Lung microvascular endothelial cell (primary cell): ENCODE data around the gene PRRT3. TPM values are rescaled to one million over a fixed set of nuclear protein-coding genes. Genes with fewer than 3 reads are reported as not detected.
"Not testable (repeated sequence)": the region's sequence is repeated elsewhere in the genome, so short reads cannot be mapped to it uniquely, and the experiment has no call there.

ENCODE experiments used
- DNase-seq, 2 donors: peaks; one replicate each; pipeline versions ENCODE4 v3.0.0 to v3.0.0-alpha.2; 2010; ENCODE audit warnings: low read depth in 2 of 2
- total RNA-seq: library from RNA; depleted of rRNA; stranded (reverse); fragments of >200 nt; gene quantifications from 2 replicates; pipeline ENCODE4 v1.2.1, GENCODE V29; 2014

The PRRT3 gene
- total RNA-seq, 1 donor from 2014 or later: 0.60 TPM

- DNase-seq: peak; percentile 86 to 92
These were observed 4.9 kb downstream of the PRRT3 start for GRCh38 chr3:9947025-9947995.

GRCh38 chr3:9946112-9947024 lies 5.8 kb downstream of the PRRT3 start:
- peak; percentile 95 to 97 for DNase-seq

GRCh38 chr3:9945358-9945757 lies 6.8 kb downstream of the PRRT3 start:
- no peak for DNase-seq

- no peak for DNase-seq
These were observed 7.9 kb downstream of the PRRT3 start for GRCh38 chr3:9944271-9944670.

- DNase-seq: no peak
These were observed 9.1 kb downstream of the PRRT3 start for GRCh38 chr3:9942934-9943690.

GRCh38 chr3:9942164-9942563 lies 10.0 kb downstream of the PRRT3 start:
- DNase-seq: no peak

- no peak for DNase-seq
These were observed 11.5 kb downstream of the PRRT3 start for GRCh38 chr3:9940746-9941145.

- not testable (repeated sequence) for DNase-seq
These were observed 12.3 kb downstream of the PRRT3 start for GRCh38 chr3:9939906-9940305.

GRCh38 chr3:9938966-9939365 lies 13.2 kb downstream of the PRRT3 start:
- no peak for DNase-seq

GRCh38 chr3:9937486-9938238 lies 14.5 kb downstream of the PRRT3 start:
- DNase-seq: no peak

- DNase-seq: no peak
These were observed 16.2 kb downstream of the PRRT3 start for GRCh38 chr3:9935966-9936510.

- no peak for DNase-seq
These were observed 17.2 kb downstream of the PRRT3 start for GRCh38 chr3:9934993-9935392.

GRCh38 chr3:9934235-9934621 lies 18.0 kb downstream of the PRRT3 start:
- peak in 1 of 2 donors; percentile 41 for DNase-seq

- peak; percentile 94 to 99 for DNase-seq
These were observed 18.5 kb downstream of the PRRT3 start, which contains the start of gene CRELD1 for GRCh38 chr3:9933561-9934234. Gene CRELD1 (plus strand): TSS chr3:9933834. CDS start chr3:9934439, 605 bp downstream.

- DNase-seq: peak; percentile 82 to 88
These were observed 19.2 kb downstream of the PRRT3 start for GRCh38 chr3:9932843-9933560.

GRCh38 chr3:9932535-9932842 lies 19.7 kb downstream of the PRRT3 start:
- DNase-seq: no peak

GRCh38 chr3:9930804-9931418 lies 21.3 kb downstream of the PRRT3 start:
- peak in 1 of 2 donors; percentile 27 for DNase-seq

GRCh38 chr3:9928158-9928557 lies 24.1 kb downstream of the PRRT3 start:
- no peak for DNase-seq
